Astrocyte (in vitro differentiated cells and primary cell): Measurements from ENCODE around the gene HDAC8. TPM values are rescaled to one million over a fixed set of nuclear protein-coding genes. Genes with fewer than 3 reads are reported as not detected.
A peak's percentile ranks its signal among the peaks of the same experiment; 100 is the strongest.

Experiments
- DNase-seq: peaks from one replicate; pipeline ENCODE4 v3.0.0-alpha.2; 2010; ENCODE audit warnings: low read depth
- FAIRE-seq: peaks from 2 replicates; lab custom pipeline; 2011; peaks lifted over from hg19 to GRCh38; lab: Jason Lieb, UNC
- H2AFZ ChIP-seq: 2 replicates; pipeline ENCODE4 v1.6.0; 2012; ENCODE audit warnings: low read depth, low read length, inconsistent platforms
- H3K27ac ChIP-seq: 2 replicates; pipeline ENCODE4 v1.5.1; 2011; ENCODE audit warnings: low read depth, low read length, inconsistent platforms
- H3K27me3 ChIP-seq: 2 replicates; pipeline ENCODE4 v1.6.0; 2011; ENCODE audit warnings: low read length, inconsistent platforms; ENCODE audit not compliant: insufficient read depth
- H3K36me3 ChIP-seq: 2 replicates; pipeline ENCODE4 v1.5.1; 2011; ENCODE audit warnings: low read length, inconsistent platforms; ENCODE audit not compliant: insufficient read depth
- H3K4me1 ChIP-seq: 2 replicates; pipeline ENCODE4 v1.5.1; 2011; ENCODE audit warnings: low read length, inconsistent platforms; ENCODE audit not compliant: insufficient read depth
- H3K4me2 ChIP-seq: 2 replicates; pipeline ENCODE4 v1.6.0; 2012; ENCODE audit warnings: low read length, inconsistent platforms
- H3K4me3 ChIP-seq: 2 replicates; pipeline ENCODE4 v1.5.1; 2011; ENCODE audit warnings: low read depth, mild to moderate bottlenecking, low read length, inconsistent platforms; ENCODE audit not compliant: insufficient read depth
- H3K79me2 ChIP-seq: 2 replicates; pipeline ENCODE4 v1.6.0; 2012; ENCODE audit warnings: mild to moderate bottlenecking, low read length, inconsistent platforms; ENCODE audit not compliant: insufficient read depth
- H3K9ac ChIP-seq: 2 replicates; pipeline ENCODE4 v1.6.0; 2012; ENCODE audit warnings: mild to moderate bottlenecking, low read length, inconsistent platforms
- H3K9me3 ChIP-seq: 2 replicates; pipeline ENCODE4 v1.5.1; 2012; ENCODE audit warnings: low read depth, mild to moderate bottlenecking, low read length, inconsistent platforms; ENCODE audit not compliant: insufficient read depth
- H4K20me1 ChIP-seq: 2 replicates; pipeline ENCODE4 v1.6.0; 2012; ENCODE audit warnings: low read length, inconsistent platforms; ENCODE audit not compliant: insufficient read depth
- H3K27ac Mint-ChIP-seq: one replicate; pipeline ENCODE4 v1.8.0; 2021; ENCODE audit warnings: mild to moderate bottlenecking, mixed read lengths; ENCODE audit not compliant: unreplicated experiment
- H3K27me3 Mint-ChIP-seq: one replicate; pipeline ENCODE4 v1.8.0; 2021; ENCODE audit warnings: low read depth, mixed read lengths; ENCODE audit not compliant: unreplicated experiment
- H3K36me3 Mint-ChIP-seq: one replicate; pipeline ENCODE4 v1.8.0; 2021; ENCODE audit warnings: low read depth, mixed read lengths; ENCODE audit not compliant: unreplicated experiment
- H3K4me1 Mint-ChIP-seq: one replicate; pipeline ENCODE4 v1.8.0; 2021; ENCODE audit warnings: low read depth, mixed read lengths; ENCODE audit not compliant: unreplicated experiment
- H3K4me3 Mint-ChIP-seq: one replicate; pipeline ENCODE4 v1.8.0; 2021; ENCODE audit warnings: mild to moderate bottlenecking, moderate library complexity, mixed read lengths; ENCODE audit not compliant: unreplicated experiment
- H3K9me3 Mint-ChIP-seq: one replicate; pipeline ENCODE4 v1.8.0; 2021; ENCODE audit warnings: mild to moderate bottlenecking, mixed read lengths; ENCODE audit not compliant: unreplicated experiment
- EZH2 ChIP-seq: IDR thresholded peaks from 2 replicates; pipeline ENCODE4 v1.6.1; 2012; ENCODE audit warnings: mild to moderate bottlenecking, low read length, inconsistent platforms; ENCODE audit not compliant: insufficient read depth
- total RNA-seq: library from RNA; stranded (reverse); gene quantifications from 2 replicates; pipeline ENCODE4 v1.2.1, GENCODE V29; 2021
- TF ChIP-seq, protein P1 (sequence below): IDR thresholded peaks from 2 replicates; pipeline ENCODE4 v1.5.1; 2011; ENCODE audit warnings: low read depth, mild to moderate bottlenecking, inconsistent platforms, low read length, moderate library complexity; ENCODE audit not compliant: insufficient read depth

HDAC8 gene
- total RNA-seq, 1 donor from 2014 or later: 23.6 TPM

DNA sequence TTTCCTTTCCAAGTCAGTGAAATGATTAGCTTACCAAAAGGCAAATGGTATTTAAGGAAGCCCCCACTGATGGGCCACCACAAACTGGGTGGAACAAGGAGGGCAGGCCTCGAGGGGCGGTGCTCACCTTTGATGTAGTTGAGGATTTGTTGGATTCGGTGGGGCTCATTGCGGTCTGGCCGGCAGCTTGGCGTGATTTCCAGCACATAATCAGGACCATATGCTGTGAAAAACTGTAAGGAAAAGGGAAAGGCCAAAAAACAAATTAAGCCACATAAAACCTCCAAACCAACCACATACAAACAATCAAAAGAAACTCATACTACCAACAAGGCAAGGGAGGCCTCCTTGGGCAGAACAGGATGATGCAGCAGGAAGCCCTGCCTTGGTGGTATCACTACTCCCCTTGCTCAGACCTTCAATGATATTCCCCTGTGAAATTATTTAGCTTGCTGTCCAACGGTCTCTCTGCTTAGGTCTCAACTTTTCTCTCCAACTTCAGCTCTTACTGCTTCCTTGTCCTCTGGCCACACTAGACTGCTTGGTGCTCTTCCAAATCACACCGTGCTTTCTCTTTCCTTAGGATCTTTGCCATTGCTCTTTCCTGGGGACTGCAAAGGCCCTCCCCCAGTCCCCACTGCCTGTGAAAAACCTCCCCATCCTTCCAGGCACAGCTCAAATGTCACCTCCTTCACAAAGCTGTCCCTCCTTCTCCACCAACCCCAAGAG lies 220.9 kb downstream of the HDAC8 start:
- FAIRE-seq (peak; percentile 82), DNase-seq (peak; percentile 9)
- Mint-ChIP-seq H3K4me3 (no peak overlapping the region), H3K9me3 (peaks cover 1% of the 10 kb centered on the region), H3K36me3 (peaks cover under 1% of the 10 kb centered on the region), H3K4me1 (peaks cover 12% of the 10 kb centered on the region), H3K27ac (no peak overlapping the region), H3K27me3 (no peaks in the 10 kb centered on the region)
- no peaks in the 10 kb centered on the region for H3K27me3 ChIP-seq
- no peaks in the 10 kb centered on the region for H3K4me1 ChIP-seq
- H3K36me3 ChIP-seq: no peaks in the 10 kb centered on the region
- no peak overlapping the region for H3K4me3 ChIP-seq
- no peak overlapping the region for H3K9ac ChIP-seq
- H2AFZ ChIP-seq: no peak overlapping the region
- H3K27ac ChIP-seq: no peak overlapping the region
- TF ChIP-seq EZH2: no peak
- TF ChIP-seq, protein P1, sequence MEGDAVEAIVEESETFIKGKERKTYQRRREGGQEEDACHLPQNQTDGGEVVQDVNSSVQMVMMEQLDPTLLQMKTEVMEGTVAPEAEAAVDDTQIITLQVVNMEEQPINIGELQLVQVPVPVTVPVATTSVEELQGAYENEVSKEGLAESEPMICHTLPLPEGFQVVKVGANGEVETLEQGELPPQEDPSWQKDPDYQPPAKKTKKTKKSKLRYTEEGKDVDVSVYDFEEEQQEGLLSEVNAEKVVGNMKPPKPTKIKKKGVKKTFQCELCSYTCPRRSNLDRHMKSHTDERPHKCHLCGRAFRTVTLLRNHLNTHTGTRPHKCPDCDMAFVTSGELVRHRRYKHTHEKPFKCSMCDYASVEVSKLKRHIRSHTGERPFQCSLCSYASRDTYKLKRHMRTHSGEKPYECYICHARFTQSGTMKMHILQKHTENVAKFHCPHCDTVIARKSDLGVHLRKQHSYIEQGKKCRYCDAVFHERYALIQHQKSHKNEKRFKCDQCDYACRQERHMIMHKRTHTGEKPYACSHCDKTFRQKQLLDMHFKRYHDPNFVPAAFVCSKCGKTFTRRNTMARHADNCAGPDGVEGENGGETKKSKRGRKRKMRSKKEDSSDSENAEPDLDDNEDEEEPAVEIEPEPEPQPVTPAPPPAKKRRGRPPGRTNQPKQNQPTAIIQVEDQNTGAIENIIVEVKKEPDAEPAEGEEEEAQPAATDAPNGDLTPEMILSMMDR: no peak
- no peak overlapping the region for H3K4me2 ChIP-seq
- no peaks in the 10 kb centered on the region for H4K20me1 ChIP-seq
- H3K9me3 ChIP-seq: no peaks in the 10 kb centered on the region
- H3K79me2 ChIP-seq: no peaks in the 10 kb centered on the region

DNA sequence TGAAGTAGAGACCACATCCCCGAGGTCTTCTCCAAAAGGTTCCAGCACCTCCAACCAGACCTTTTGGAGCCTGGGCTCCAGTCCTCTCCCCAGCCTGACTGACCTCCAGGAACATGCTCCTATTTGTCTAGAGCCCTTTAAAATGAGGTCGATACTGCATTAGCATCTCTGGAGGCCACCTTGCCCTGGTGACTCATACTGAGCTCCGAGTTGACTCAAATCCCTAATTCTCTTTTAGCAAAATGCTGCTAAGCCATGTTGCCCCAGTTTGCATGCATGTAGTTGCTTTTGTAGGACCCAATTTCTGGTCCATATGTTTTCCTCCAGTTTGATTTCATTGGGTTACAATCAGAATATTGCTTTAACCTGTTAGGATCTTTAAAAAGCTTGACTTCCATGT lies 223.5 kb downstream of the HDAC8 start:
- Histone ChIP-seq H3K9me3 (no peaks in the 10 kb centered on the region), H2AFZ (no peak overlapping the region), H3K79me2 (no peaks in the 10 kb centered on the region), H4K20me1 (no peaks in the 10 kb centered on the region), H3K4me2 (no peak overlapping the region), H3K9ac (no peak overlapping the region), H3K27ac (no peak overlapping the region), H3K4me3 (no peak overlapping the region), H3K27me3 (no peaks in the 10 kb centered on the region), H3K4me1 (no peaks in the 10 kb centered on the region), H3K36me3 (no peaks in the 10 kb centered on the region)
- Mint-ChIP-seq H3K4me1 (peaks cover 12% of the 10 kb centered on the region), H3K27ac (no peak overlapping the region), H3K27me3 (no peaks in the 10 kb centered on the region), H3K9me3 (peaks cover 1% of the 10 kb centered on the region), H3K36me3 (no peaks in the 10 kb centered on the region), H3K4me3 (no peak overlapping the region)
- DNase-seq (no peak), FAIRE-seq (peak; percentile 89)
- no peak for TF ChIP-seq EZH2
- TF ChIP-seq, protein P1: no peak

DNA sequence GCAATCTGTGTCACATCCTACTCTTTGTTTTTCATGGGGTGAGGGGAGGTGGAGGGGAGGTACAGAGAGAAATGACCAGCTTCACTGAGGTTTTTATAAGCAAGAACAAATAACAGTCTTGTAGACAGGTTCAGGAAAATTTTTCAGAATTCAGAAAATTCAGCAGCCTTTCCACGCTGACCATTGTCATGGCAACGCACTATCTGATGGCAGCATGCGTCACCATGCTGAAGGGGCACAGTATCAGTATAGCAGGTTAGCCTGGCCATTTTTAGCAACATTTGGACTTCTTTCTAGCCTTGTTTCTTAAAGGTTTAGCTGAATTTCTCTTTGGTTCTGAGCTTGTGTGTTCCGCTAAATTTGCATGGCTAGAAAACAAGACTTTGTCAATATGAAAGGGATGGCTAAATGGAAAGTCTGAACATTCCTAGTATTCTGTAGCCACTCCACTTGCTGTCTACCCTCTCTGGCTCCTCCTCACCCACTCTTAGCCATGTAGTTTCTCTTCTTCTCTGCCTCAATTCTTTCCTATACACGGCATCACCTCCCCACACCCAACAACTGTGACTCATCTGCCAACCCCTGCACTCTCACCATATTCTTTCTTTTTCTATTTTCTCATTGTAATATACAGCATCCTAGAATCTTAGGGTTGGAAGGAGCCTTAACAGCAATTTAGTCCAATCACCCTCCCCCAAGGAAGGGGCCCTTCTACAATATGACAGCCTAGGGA lies 224.2 kb downstream of the HDAC8 start:
- Histone ChIP-seq H3K27ac (no peak overlapping the region), H4K20me1 (no peaks in the 10 kb centered on the region), H3K9ac (no peak overlapping the region), H2AFZ (no peak overlapping the region), H3K36me3 (no peaks in the 10 kb centered on the region), H3K27me3 (no peaks in the 10 kb centered on the region), H3K9me3 (no peaks in the 10 kb centered on the region), H3K79me2 (no peaks in the 10 kb centered on the region), H3K4me1 (no peaks in the 10 kb centered on the region), H3K4me3 (no peak overlapping the region), H3K4me2 (no peak overlapping the region)
- DNase-seq (no peak), FAIRE-seq (peak; percentile 56)
- Mint-ChIP-seq H3K4me3 (no peak overlapping the region), H3K9me3 (peaks cover 1% of the 10 kb centered on the region), H3K4me1 (peaks cover 12% of the 10 kb centered on the region), H3K36me3 (no peaks in the 10 kb centered on the region), H3K27me3 (no peaks in the 10 kb centered on the region), H3K27ac (peak overlapping the region; percentile 23)
- TF ChIP-seq, protein P1: no peak
- no peak for TF ChIP-seq EZH2
